ENCODE data around the gene ZBTB1.

Gene ZBTB1

GRCh38 chr14:64572386-64573104, 68.0 kb downstream of the ZBTB1 start:
- no peak for DNase-seq

GRCh38 chr14:64573109-64573508, 68.5 kb downstream of the ZBTB1 start:
- DNase-seq, result peak; percentile 81

All from NCI-H526 treated with DMSO at 0.1 percent for 48 hours (cell line).